Adrenal gland (tissue), 12 donors: Measurements from ENCODE around the gene IRX3. TPM values are rescaled to one million over a fixed set of nuclear protein-coding genes. Genes with fewer than 3 reads are reported as not detected.
"Not testable (repeated sequence)": the region's sequence is repeated elsewhere in the genome, so short reads cannot be mapped to it uniquely, and the experiment has no call there.

Experiments
- DNase-seq, 7 donors: peaks; one replicate each; pipeline ENCODE4 v3.0.0-alpha.2; 2019 to 2020
- H3K27ac ChIP-seq, 5 donors: fragments of 200-600 bp; sonication (generic) in 4 of 5; 1 replicate in 3 of 5; 2 replicates in 2 of 5; pipeline versions ENCODE4 v1.5.1 to v1.8.0; 2016 to 2020; ENCODE audit warnings: mild to moderate bottlenecking in 1 of 5
- H3K27me3 ChIP-seq: fragments of 200-600 bp; 2 replicates; pipeline ENCODE4 v1.8.0; 2021
- H3K36me3 ChIP-seq, 2 donors: fragments of 200-600 bp; replicated peaks in 1 of 2; 1 replicate in 1 of 2; 2 replicates in 1 of 2; pipeline versions ENCODE4 v1.5.1 to v1.8.0; 2018 to 2022
- H3K4me1 ChIP-seq, 2 donors: fragments of 200-600 bp; replicated peaks in 1 of 2; 1 replicate in 1 of 2; 2 replicates in 1 of 2; pipeline versions ENCODE4 v1.5.1 to v1.8.0; 2018 to 2021
- H3K4me3 ChIP-seq, 4 donors: fragments of 200-600 bp; sonication (generic) in 3 of 4; one replicate each; pipeline ENCODE4 v1.5.1; 2016 to 2018
- H3K9me3 ChIP-seq, 3 donors: fragments of 200-600 bp; sonication (generic) in 1 of 3; replicated peaks in 1 of 3; 1 replicate in 2 of 3; 2 replicates in 1 of 3; pipeline versions ENCODE4 v1.5.1 to v1.8.0; 2016 to 2021
- POLR2A ChIP-seq, 2 donors: fragments of 450-650 bp; IDR thresholded peaks; one replicate each; pipeline ENCODE4 v1.6.1; 2017; ENCODE audit warnings: antibody characterized with exemption in 2 of 2, mild to moderate bottlenecking in 2 of 2, moderate library complexity in 1 of 2
- WGBS, 4 donors: extraction: QIAGEN DNeasy Blood & Tissue Kit in 2 of 4; methylation state at CpG; one replicate each; pipeline versions ENCODE4 v1.1.5 to v1.1.7; 2013 to 2017; 5-methylcytosine and 5-hydroxymethylcytosine counted together
- intact Hi-C, 2 donors: fragments of 100-400 bp; cut with DNase I; formaldehyde crosslinking; loops; one replicate each; pipeline versions ENCODE4 v1.14.1 to v1.15.0; 2022 to 2023
- polyA plus RNA-seq, 3 donors: library from polyadenylated mRNA; stranded (reverse); fragments of 200-250 nt in 2 of 3; fragments of 350-450 nt in 1 of 3; fragmentation: Illumina TruSeq in 1 of 3; extraction: RNeasy Lipid Tissue Mini Kit (QIAGEN cat#74804) in 1 of 3; gene quantifications; one replicate each; pipeline ENCODE4 v1.2.3, GENCODE V29; 2013 to 2014
- total RNA-seq, 9 donors: library from RNA; depleted of rRNA in 4 of 9; stranded (reverse); fragments of >200 nt in 4 of 9; fragments of 120-200 nt in 1 of 9; fragmentation: NEBNext Ultra II Directional in 1 of 9; extraction: Animal tissue kit (Norgen Biotek cat#: 25700) in 1 of 9; gene quantifications; one replicate each; pipeline versions ENCODE4 v1.1.0 to v1.2.4, GENCODE V29; 2013 to 2023
- TF ChIP-seq, protein P1 (sequence below), 6 experiments: fragments of 450-650 bp in 4 of 6; fragments of 200-600 bp in 2 of 6; sonication (generic) in 1 of 6; IDR thresholded peaks; 1 replicate in 5 of 6; 2 replicates in 1 of 6; pipeline versions ENCODE4 v1.5.1 to v1.8.0; 2016 to 2021; ENCODE audit warnings: antibody characterized with exemption in 6 of 6, mild to moderate bottlenecking in 2 of 6, moderate library complexity in 1 of 6
- donor health status: healthy with polysubstance abuse.
- donor health status: Bipolar disorder and iron deficiency.
- donor health status: DM: yes; HTN: yes; CAD: no.
- donor health status: DM: no; HTN: no; CAD: no.
- donor health status: DM: no; HTN: no; CAD: no.
- donor health status: DM: yes; HTN: yes; CAD: no.

IRX3 gene
- total and polyA plus RNA-seq, 12 donors: 1.4 to 18.6 (median 9.4) TPM

DNA sequence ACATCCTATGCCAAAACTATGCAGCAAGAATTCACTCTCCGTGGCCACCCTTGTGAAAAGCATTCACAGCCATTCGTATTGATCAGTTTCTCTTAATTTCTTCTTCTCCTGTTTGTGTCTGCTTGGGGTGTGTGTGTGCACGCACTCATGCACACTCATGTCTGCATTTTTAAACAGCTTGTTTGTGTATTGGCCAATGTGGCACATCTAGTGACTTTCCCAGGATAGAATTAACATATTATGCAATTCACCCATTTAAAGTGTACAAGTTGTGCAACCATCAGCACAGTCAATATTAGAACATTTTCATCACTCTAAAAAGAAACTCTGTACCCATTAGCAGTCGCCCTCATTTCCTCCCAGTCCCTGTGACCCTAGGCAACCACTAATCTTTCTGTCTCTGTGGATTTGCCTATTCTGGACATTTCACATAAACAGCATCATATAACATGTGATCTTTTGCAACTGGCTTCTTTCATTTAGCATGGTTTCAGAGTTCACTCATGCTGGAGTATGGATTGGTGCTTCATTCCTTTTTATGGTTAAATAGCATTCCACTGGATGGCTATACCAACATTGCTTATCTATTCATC is 20.1 kb downstream of the IRX3 start:
- H3K4me3 ChIP-seq: no peak overlapping the region
- H3K27ac ChIP-seq: no peak overlapping the region
- intact Hi-C loops: no loop called here
- no peaks in the 10 kb centered on the region for H3K36me3 ChIP-seq
- no peaks in the 10 kb centered on the region for H3K4me1 ChIP-seq
- no peaks in the 10 kb centered on the region for H3K27me3 ChIP-seq
- no peaks in the 10 kb centered on the region for H3K9me3 ChIP-seq
- 58 to 71% (median 67%) methylated on average over 4 of the region's 4 CpGs for WGBS, 4 donors
- peak in 1 of 7 donors; percentile 20 for DNase-seq
- TF ChIP-seq, protein P1, sequence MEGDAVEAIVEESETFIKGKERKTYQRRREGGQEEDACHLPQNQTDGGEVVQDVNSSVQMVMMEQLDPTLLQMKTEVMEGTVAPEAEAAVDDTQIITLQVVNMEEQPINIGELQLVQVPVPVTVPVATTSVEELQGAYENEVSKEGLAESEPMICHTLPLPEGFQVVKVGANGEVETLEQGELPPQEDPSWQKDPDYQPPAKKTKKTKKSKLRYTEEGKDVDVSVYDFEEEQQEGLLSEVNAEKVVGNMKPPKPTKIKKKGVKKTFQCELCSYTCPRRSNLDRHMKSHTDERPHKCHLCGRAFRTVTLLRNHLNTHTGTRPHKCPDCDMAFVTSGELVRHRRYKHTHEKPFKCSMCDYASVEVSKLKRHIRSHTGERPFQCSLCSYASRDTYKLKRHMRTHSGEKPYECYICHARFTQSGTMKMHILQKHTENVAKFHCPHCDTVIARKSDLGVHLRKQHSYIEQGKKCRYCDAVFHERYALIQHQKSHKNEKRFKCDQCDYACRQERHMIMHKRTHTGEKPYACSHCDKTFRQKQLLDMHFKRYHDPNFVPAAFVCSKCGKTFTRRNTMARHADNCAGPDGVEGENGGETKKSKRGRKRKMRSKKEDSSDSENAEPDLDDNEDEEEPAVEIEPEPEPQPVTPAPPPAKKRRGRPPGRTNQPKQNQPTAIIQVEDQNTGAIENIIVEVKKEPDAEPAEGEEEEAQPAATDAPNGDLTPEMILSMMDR (IDR thresholded peaks at IDR 0.05): no peak

DNA sequence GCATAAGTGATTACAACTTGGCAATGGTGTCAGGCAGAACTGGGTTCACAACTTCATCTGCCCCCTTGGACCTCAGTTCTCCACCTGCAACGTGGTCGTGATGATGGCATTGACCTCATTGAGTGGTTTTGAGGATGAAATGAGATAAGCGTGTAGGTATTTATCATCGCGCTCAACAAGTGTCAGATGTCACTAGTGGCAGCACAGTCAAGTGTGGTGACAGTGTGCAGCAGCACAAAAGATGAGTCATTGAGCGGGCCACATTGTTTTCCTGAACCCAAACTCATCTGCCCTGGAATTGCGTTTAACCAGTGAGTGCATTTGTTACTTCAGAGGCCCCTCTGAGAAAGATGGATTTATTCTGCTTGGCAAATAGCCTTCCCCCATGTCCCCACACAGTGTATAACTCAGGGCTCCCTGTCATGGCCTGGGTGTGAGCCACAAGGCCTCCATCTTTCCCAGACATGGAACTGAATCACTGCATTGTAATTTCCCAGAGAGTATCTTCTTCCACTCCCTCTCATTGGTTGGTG is 20.9 kb downstream of the IRX3 start:
- no peaks in the 10 kb centered on the region for H3K4me1 ChIP-seq
- intact Hi-C loops: no loop called here
- peak in 1 of 7 donors; percentile 17 for DNase-seq
- H3K27ac ChIP-seq: no peak overlapping the region
- TF ChIP-seq, protein P1 (IDR thresholded peaks at IDR 0.05): no peak
- no peak for TF ChIP-seq POLR2A (IDR thresholded peaks at IDR 0.05)
- no peaks in the 10 kb centered on the region for H3K36me3 ChIP-seq
- H3K4me3 ChIP-seq: no peak overlapping the region
- H3K27me3 ChIP-seq: no peaks in the 10 kb centered on the region
- 70 to 79% (median 77%) methylated on average over 7 of the region's 7 CpGs for WGBS, 4 donors
- H3K9me3 ChIP-seq: no peaks in the 10 kb centered on the region

DNA sequence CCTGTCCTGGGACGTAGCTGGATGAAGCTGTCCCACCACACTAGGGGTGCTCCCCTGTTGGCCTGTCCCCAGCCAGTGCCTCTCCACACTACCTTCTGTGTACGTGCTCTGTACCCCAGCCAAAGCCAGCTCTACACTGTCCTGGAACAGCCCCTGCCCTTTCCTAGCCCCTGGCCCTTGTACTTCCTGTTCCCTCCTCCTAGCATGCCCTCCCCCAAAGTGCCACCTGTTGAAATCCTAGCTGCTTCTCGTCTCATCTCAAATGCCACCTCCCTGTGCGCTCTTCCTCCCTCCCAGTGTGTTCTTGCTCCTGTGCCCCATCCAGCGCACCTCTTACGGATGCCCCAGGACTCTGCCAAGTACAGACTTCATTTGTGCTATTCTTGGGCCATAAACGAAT is 33.5 kb downstream of the IRX3 start:
- Histone ChIP-seq H3K4me1 (no peaks in the 10 kb centered on the region), H3K9me3 (no peaks in the 10 kb centered on the region), H3K27ac (no peak overlapping the region), H3K4me3 (no peak overlapping the region), H3K36me3 (no peaks in the 10 kb centered on the region), H3K27me3 (no peaks in the 10 kb centered on the region)
- 72 to 83% (median 75%) methylated on average over 6 to 7 of the region's 7 CpGs for WGBS, 4 donors
- peak in 1 of 7 donors; percentile 34 for DNase-seq
- intact Hi-C loops: no loop called here
- no peak for TF ChIP-seq POLR2A (IDR thresholded peaks at IDR 0.05)
- TF ChIP-seq, protein P1 (IDR thresholded peaks at IDR 0.05): no peak

- H3K4me1 ChIP-seq: no peaks in the 10 kb centered on the region
- no peak overlapping the region for H3K4me3 ChIP-seq
- DNase-seq: no peak
- no peaks in the 10 kb centered on the region for H3K36me3 ChIP-seq
- intact Hi-C loops: no loop called here
- no peak overlapping the region for H3K27ac ChIP-seq
- H3K27me3 ChIP-seq: no peaks in the 10 kb centered on the region
- TF ChIP-seq, protein P1 (IDR thresholded peaks at IDR 0.05): no peak
- TF ChIP-seq POLR2A (IDR thresholded peaks at IDR 0.05): no peak
- 52 to 65% (median 56%) methylated on average over 6 to 7 of the region's 7 CpGs for whole genome bisulfite sequencing, 4 donors
- H3K9me3 ChIP-seq: no peaks in the 10 kb centered on the region
Measured at GRCh38 chr16:54248863-54249710, 37.5 kb downstream of the IRX3 start.

DNA sequence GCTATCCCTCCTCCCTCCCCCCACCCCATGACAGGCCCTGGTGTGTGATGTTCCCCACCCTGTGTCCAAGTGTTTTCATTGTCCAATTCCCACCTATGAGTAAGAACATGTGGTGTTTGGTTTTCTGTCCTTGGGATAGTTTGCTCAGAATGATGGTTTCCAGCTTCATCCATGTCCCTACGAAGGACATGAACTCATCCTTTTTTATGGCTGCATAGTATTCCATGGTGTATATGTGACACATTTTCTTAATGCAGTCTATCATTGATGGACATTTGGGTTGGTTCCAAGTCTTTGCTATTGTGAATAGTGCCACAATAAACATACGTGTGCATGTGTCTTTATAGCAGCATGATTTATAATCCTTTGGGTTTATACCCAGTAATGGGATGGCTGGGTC is 38.9 kb downstream of the IRX3 start:
- H3K27me3 ChIP-seq, DNase-seq, H3K9me3 ChIP-seq, H3K4me1 ChIP-seq, intact Hi-C loops, H3K4me3 ChIP-seq, H3K27ac ChIP-seq, H3K36me3 ChIP-seq: not testable (repeated sequence)
- 83 to 94% (median 89%) methylated on average over 1 to 2 of the region's 2 CpGs for WGBS, 4 donors
